RWPE2 (cell line): ENCODE measurements around the gene ZDHHC4.

Source experiments
- ATAC-seq: fragments of 200-7000 bp; cut with Tn5 transposase; 3 replicates; pipeline ENCODE4 v1.9.1; 2021; ENCODE audit warnings: low read depth
- DNase-seq: peaks from one replicate; pipeline ENCODE4 v3.0.0-alpha.2; 2020; ENCODE audit warnings: low spot score
- H3K27ac ChIP-seq: fragments of 450-650 bp; 2 replicates; pipeline ENCODE4 v1.5.1; 2017; ENCODE audit warnings: mild to moderate bottlenecking; ENCODE audit not compliant: poor library complexity, severe bottlenecking
- H3K27me3 ChIP-seq: fragments of 250-450 bp; sonication (Bioruptor Pico); 2 replicates; pipeline ENCODE4 v1.5.1; 2021; ENCODE audit warnings: mild to moderate bottlenecking, moderate library complexity; ENCODE audit not compliant: insufficient read depth, poor library complexity, severe bottlenecking
- H3K36me3 ChIP-seq: fragments of 250-450 bp; sonication (Bioruptor Pico); 2 replicates; pipeline ENCODE4 v1.5.1; 2020; ENCODE audit warnings: low read depth, mild to moderate bottlenecking, moderate library complexity
- H3K4me1 ChIP-seq: fragments of 250-450 bp; sonication (Bioruptor Pico); 2 replicates; pipeline ENCODE4 v1.5.1; 2021; ENCODE audit warnings: mild to moderate bottlenecking, moderate library complexity; ENCODE audit not compliant: insufficient read depth, poor library complexity, severe bottlenecking
- H3K4me3 ChIP-seq: fragments of 250-450 bp; sonication (Bioruptor Pico); 2 replicates; pipeline ENCODE4 v1.5.1; 2021; ENCODE audit warnings: mild to moderate bottlenecking, moderate library complexity; ENCODE audit not compliant: severe bottlenecking
- H3K9me3 ChIP-seq: fragments of 250-450 bp; sonication (Bioruptor Pico); 2 replicates; pipeline ENCODE4 v1.5.1; 2021; ENCODE audit warnings: mild to moderate bottlenecking, moderate library complexity; ENCODE audit not compliant: severe bottlenecking
- CTCF ChIP-seq: fragments of 450-650 bp; IDR thresholded peaks from one replicate; pipeline ENCODE4 v1.5.1; 2017; ENCODE audit warnings: mild to moderate bottlenecking, moderate library complexity; ENCODE audit not compliant: poor library complexity, severe bottlenecking

Gene ZDHHC4

GRCh38 chr7:6551016-6551511 is 26.2 kb upstream of the ZDHHC4 start, which contains the start of gene GRID2IP:
Gene GRID2IP (minus strand): TSS chr7:6551461. CDS start chr7:6551436, 25 bp downstream.
- Histone ChIP-seq H3K4me3 (no peak within 1 kb of the TSS), H3K9me3 (no peaks in the 10 kb centered on the region), H3K4me1 (no peaks in the 10 kb centered on the region), H3K36me3 (no peaks in the 10 kb centered on the region), H3K27me3 (no peaks in the 10 kb centered on the region), H3K27ac (no peak within 1 kb of the TSS)
- no peak for DNase-seq
- no peak for ATAC-seq
- no peak for TF ChIP-seq CTCF

DNA sequence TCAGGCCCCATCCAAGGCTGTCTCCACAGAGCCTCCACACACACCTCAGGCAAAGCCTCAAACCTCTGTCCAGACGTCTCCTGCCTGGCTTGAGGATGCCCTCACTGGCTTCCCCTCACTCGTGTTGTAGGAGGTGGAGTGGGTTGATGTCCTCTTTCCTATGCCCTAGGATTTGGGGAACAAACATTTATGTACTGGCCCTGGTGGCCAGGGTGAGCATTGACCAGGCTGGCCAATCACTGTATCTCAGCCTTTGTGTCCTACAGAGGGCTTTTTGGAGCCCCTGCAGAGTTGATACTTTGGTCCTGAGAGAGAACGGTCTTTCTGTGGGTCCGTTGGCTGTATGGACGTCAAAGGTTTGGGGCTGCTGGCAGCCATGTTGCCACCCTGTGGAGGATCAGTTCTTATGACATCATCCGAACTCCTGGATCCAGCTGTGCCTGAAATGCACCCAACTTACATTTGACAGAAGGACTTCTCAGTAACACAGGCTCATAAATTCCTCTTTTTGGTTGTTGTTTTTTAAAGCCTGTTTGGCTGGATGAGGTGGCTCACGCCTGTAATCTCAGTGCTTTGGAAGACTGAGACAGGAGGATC is 23.7 kb upstream of the ZDHHC4 start:
- H3K9me3 ChIP-seq = no peaks in the 10 kb centered on the region
- H3K36me3 ChIP-seq = no peaks in the 10 kb centered on the region
- ATAC-seq (no peak), DNase-seq (no peak)
- H3K27ac ChIP-seq = no peak overlapping the region
- TF ChIP-seq CTCF = no peak
- no peaks in the 10 kb centered on the region for H3K4me1 ChIP-seq
- H3K27me3 ChIP-seq = no peaks in the 10 kb centered on the region
- no peak overlapping the region for H3K4me3 ChIP-seq

DNA sequence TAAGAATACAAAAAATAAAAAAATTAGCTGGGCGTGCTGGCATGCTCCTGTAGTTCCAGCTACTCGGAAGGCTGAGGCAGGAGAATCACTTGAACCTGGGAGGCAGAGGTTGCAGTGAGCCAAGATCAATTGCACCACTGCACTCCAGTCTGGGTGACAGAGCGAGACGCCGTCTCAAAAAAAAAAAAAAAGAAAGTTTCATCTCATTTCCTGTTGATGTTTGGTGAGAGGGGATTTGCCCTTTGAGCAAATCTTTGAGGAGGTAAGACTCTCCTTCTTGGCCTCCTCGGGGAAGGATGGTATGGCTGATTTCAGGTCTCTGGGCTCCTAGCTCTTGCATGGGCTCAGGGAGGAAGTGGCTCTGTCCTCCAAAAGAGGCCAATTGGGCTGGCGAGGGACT is 22.4 kb upstream of the ZDHHC4 start:
- Histone ChIP-seq H3K27me3 (no peaks in the 10 kb centered on the region), H3K4me3 (no peak overlapping the region), H3K36me3 (no peaks in the 10 kb centered on the region), H3K27ac (no peak overlapping the region), H3K4me1 (no peaks in the 10 kb centered on the region), H3K9me3 (no peaks in the 10 kb centered on the region)
- ATAC-seq (no peak), DNase-seq (no peak)
- TF ChIP-seq CTCF = no peak

- no peaks in the 10 kb centered on the region for H3K27me3 ChIP-seq
- DNase-seq (no peak), ATAC-seq (0 out of 3 replicates have a peak, but pooled peaks have one; percentile 14)
- H3K36me3 ChIP-seq = no peaks in the 10 kb centered on the region
- peak; percentile 14 for TF ChIP-seq CTCF
- H3K9me3 ChIP-seq = no peaks in the 10 kb centered on the region
- H3K4me1 ChIP-seq = no peaks in the 10 kb centered on the region
- H3K4me3 ChIP-seq = no peak overlapping the region
- H3K27ac ChIP-seq = no peak overlapping the region
Measured at GRCh38 chr7:6556196-6556595, 21.1 kb upstream of the ZDHHC4 start.

- Histone ChIP-seq H3K36me3 (no peaks in the 10 kb centered on the region), H3K4me1 (no peaks in the 10 kb centered on the region), H3K4me3 (no peak overlapping the region), H3K27ac (no peak overlapping the region), H3K27me3 (no peaks in the 10 kb centered on the region), H3K9me3 (no peaks in the 10 kb centered on the region)
- DNase-seq = no peak
- peak; percentile 57 for TF ChIP-seq CTCF
- peak; percentile 73 for ATAC-seq
Measured at GRCh38 chr7:6558837-6559236, 18.4 kb upstream of the ZDHHC4 start.
